Kidney (tissue), 14 donors: Measurements from ENCODE around the gene NUB1. TPM values are rescaled to one million over a fixed set of nuclear protein-coding genes. Genes with fewer than 3 reads are reported as not detected.

Experiments used
- DNase-seq, 5 donors: peaks; one replicate each; pipeline ENCODE4 v3.0.0-alpha.2; 2013 to 2020
- FAIRE-seq: peaks from 2 replicates; lab custom pipeline; 2012; peaks lifted over from hg19 to GRCh38; lab: Jason Lieb, UNC
- H3K27ac ChIP-seq, 2 donors: one replicate each; pipeline ENCODE4 v1.7.0; 2013; ENCODE audit warnings: low read depth in 2 of 2, low read length in 2 of 2, inconsistent platforms in 1 of 2
- H3K27me3 ChIP-seq: one replicate; pipeline ENCODE4 v1.7.1; 2013; ENCODE audit warnings: low read length, inconsistent platforms; ENCODE audit not compliant: control insufficient read depth, insufficient read depth
- H3K36me3 ChIP-seq, 3 donors: one replicate each; pipeline versions ENCODE4 v1.7.0 to v1.7.1; 2013; ENCODE audit warnings: low read length in 3 of 3, control low read depth in 1 of 3, inconsistent platforms in 1 of 3; ENCODE audit not compliant: insufficient read depth in 3 of 3, control insufficient read depth in 2 of 3
- H3K4me1 ChIP-seq, 3 donors: one replicate each; pipeline versions ENCODE4 v1.7.0 to v1.7.1; 2013; ENCODE audit warnings: low read length in 3 of 3, inconsistent platforms in 1 of 3, low read depth in 1 of 3; ENCODE audit not compliant: control insufficient read depth in 2 of 3, insufficient read depth in 2 of 3
- H3K4me3 ChIP-seq, 3 donors: one replicate each; pipeline versions ENCODE4 v1.7.0 to v1.8.1; 2013; ENCODE audit warnings: low read length in 3 of 3, control low read depth in 1 of 3, inconsistent platforms in 1 of 3
- H3K9ac ChIP-seq, 3 donors: one replicate each; pipeline versions ENCODE4 v1.7.0 to v1.7.1; 2013; ENCODE audit warnings: low read length in 3 of 3, control low read depth in 1 of 3, inconsistent platforms in 1 of 3
- H3K9me3 ChIP-seq, 3 donors: one replicate each; pipeline versions ENCODE4 v1.7.0 to v1.7.1; 2013; ENCODE audit warnings: low read length in 3 of 3, control low read depth in 1 of 3, inconsistent platforms in 1 of 3; ENCODE audit not compliant: control insufficient read depth in 2 of 3, insufficient read depth in 1 of 3
- intact Hi-C: fragments of 100-400 bp; cut with DNase I; formaldehyde crosslinking; loops from one replicate; pipeline ENCODE4 v1.11.1; 2022
- polyA plus RNA-seq: library from polyadenylated mRNA; stranded (reverse); fragments of 350-450 nt; fragmentation: Illumina TruSeq; extraction: RNeasy Lipid Tissue Mini Kit (QIAGEN cat#74804); gene quantifications from one replicate; pipeline ENCODE4 v1.2.3, GENCODE V29; 2014; ENCODE audit warnings: low read depth, low replicate concordance; ENCODE audit not compliant: insufficient read depth
- total RNA-seq: library from RNA; stranded (reverse); fragmentation: NEBNext Ultra II Directional; extraction: Animal tissue kit (Norgen Biotek cat#: 25700); gene quantifications from one replicate; pipeline ENCODE4 v1.2.1, GENCODE V29; 2021
- TF ChIP-seq, protein P1 (sequence below): IDR thresholded peaks from 3 replicates; pipeline ENCODE4 v1.5.1; 2012; ENCODE audit warnings: mild to moderate bottlenecking, moderate library complexity, borderline replicate concordance; ENCODE audit not compliant: insufficient read depth; ENCODE audit errors: extremely low read depth
- donor health status: control.
- donor health status: control.
- donor health status: control.
- donor health status: control.
- donor health status: control.
- donor health status: DM: yes; HTN: yes; CAD: no.
- donor health status: Normal renal cell carcinoma (clear cell type).

Gene NUB1
- total and polyA plus RNA-seq, 2 donors from 2014 or later: 32.7 to 51.8 TPM

DNA sequence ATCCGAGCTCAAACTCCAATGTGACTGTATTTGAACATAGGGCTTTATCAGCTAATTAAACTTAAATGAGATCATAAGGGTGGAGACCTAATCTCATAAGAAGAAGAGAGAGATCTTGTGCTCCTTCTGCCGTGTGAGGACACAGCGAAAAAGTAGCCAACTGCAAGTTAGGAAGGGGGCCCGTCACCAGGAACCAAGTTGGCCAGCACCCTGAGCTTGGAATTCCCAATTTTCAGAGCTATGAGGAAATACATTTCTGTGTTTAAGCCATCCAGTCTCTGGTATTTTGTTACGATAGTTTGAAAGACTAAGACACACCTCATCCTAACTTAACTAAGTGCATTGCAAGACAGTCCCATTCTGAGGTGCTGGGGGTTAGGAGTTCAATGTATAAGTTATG, 82.3 kb downstream of the NUB1 start:
- peak in 1 of 5 donors; percentile 6 for DNase-seq
- intact Hi-C loops: no loop called here
- TF ChIP-seq, protein P1, sequence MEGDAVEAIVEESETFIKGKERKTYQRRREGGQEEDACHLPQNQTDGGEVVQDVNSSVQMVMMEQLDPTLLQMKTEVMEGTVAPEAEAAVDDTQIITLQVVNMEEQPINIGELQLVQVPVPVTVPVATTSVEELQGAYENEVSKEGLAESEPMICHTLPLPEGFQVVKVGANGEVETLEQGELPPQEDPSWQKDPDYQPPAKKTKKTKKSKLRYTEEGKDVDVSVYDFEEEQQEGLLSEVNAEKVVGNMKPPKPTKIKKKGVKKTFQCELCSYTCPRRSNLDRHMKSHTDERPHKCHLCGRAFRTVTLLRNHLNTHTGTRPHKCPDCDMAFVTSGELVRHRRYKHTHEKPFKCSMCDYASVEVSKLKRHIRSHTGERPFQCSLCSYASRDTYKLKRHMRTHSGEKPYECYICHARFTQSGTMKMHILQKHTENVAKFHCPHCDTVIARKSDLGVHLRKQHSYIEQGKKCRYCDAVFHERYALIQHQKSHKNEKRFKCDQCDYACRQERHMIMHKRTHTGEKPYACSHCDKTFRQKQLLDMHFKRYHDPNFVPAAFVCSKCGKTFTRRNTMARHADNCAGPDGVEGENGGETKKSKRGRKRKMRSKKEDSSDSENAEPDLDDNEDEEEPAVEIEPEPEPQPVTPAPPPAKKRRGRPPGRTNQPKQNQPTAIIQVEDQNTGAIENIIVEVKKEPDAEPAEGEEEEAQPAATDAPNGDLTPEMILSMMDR: no peak
- Histone ChIP-seq H3K27ac (no peak overlapping the region), H3K9ac (no peak overlapping the region), H3K27me3 (no peaks in the 10 kb centered on the region), H3K4me3 (no peak overlapping the region), H3K9me3 (peaks cover 0 to 3% (median 3%) of the 10 kb centered on the region in 3 donors), H3K4me1 (peaks cover 0 to 3% (median 0%) of the 10 kb centered on the region in 3 donors), H3K36me3 (no peaks in the 10 kb centered on the region)
- FAIRE-seq: no peak

DNA sequence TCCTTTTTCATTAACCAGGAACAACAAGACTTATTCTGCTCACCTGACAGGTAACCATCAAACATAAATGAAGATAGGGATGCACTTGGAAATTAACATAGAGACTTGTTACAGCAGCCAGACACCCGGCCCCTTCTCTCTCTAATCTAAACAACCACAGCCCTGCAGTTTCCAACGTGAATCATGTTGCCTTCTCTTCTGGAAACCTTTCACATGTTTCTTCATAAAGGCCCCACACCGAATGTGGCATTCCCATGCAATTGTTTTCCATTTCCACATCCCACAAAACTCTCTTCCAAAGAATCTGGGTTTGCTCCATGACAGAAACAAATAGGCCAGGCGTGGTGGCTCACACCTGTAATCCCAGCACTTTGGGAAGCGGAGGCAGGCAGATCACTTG, 83.2 kb downstream of the NUB1 start:
- Histone ChIP-seq H3K4me1 (peaks cover 0 to 8% (median 7%) of the 10 kb centered on the region in 3 donors), H3K9me3 (peaks cover 0 to 3% (median 0%) of the 10 kb centered on the region in 3 donors), H3K27me3 (no peaks in the 10 kb centered on the region), H3K27ac (no peak overlapping the region), H3K9ac (no peak overlapping the region), H3K4me3 (no peak overlapping the region), H3K36me3 (no peaks in the 10 kb centered on the region)
- intact Hi-C loops: no loop called here
- no peak for FAIRE-seq
- DNase-seq: peak in 1 of 5 donors; percentile 7
- TF ChIP-seq, protein P1: no peak

DNA sequence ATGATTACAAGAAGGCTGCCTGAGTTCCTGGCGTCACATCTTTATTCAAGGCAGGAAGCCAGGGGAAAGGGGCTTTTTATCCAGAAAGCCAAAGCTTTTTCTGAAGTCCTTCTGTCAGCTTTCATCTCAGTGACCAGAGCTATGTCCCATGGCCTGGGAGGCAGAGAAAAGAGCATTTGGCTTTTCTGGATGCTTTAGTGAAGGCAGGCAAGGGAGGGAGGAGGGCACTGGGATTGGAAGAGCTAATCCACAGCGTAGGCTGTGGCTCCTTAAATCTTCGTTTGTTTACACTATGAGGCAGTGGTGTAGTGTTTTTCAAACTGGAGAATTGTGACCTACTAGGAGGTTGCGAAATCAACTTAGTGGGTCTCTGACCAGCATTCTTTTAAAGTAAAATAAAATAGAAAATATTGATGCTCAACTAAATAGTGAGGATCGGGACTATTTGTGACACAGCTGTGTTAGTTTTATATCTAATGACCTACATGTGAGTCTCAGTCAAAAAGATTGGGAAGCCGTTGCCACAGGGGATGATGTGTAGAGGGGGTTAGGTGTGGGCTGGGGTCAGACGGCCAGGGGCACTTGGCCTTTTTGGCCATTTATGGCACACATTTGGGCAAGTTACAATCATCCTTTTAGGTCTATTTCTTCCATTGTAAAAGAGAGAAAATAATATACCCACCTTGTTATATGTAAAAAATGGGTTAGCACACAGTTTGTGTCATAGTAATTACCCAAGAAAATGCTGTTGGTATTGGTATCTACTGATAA, 84.2 kb downstream of the NUB1 start:
- no peaks in the 10 kb centered on the region for H3K36me3 ChIP-seq
- H3K4me3 ChIP-seq: no peak overlapping the region
- H3K27me3 ChIP-seq: no peaks in the 10 kb centered on the region
- peak in 2 of 5 donors; percentile 18 to 48 for DNase-seq
- H3K9me3 ChIP-seq: no peaks in the 10 kb centered on the region
- H3K4me1 ChIP-seq: peaks cover 0 to 8% (median 8%) of the 10 kb centered on the region in 3 donors
- peak overlapping the region in 1 of 2 donors; percentile 73 for H3K27ac ChIP-seq
- no peak overlapping the region for H3K9ac ChIP-seq
- TF ChIP-seq, protein P1: no peak
- intact Hi-C loops: no loop called here
- no peak for FAIRE-seq
